Right hindlimb (tissue), 1 donor: ENCODE results near the gene PRKCG.
"Not testable (repeated sequence)": the region's sequence is repeated elsewhere in the genome, so short reads cannot be mapped to it uniquely, and the experiment has no call there.

ENCODE experiments used
- DNase-seq: peaks from one replicate; pipeline ENCODE4 v3.0.0-alpha.2; 2018

The PRKCG gene

GRCh38 chr19:53944933-53945332 lies 62.9 kb downstream of the PRKCG start:
- no peak for DNase-seq

GRCh38 chr19:53945441-53945840 lies 63.4 kb downstream of the PRKCG start:
- DNase-seq = no peak

GRCh38 chr19:53945998-53946397 lies 64.0 kb downstream of the PRKCG start:
- DNase-seq = no peak

- DNase-seq = no peak
Observed at GRCh38 chr19:53947624-53948023, 65.6 kb downstream of the PRKCG start.

GRCh38 chr19:53948611-53949010 lies 66.6 kb downstream of the PRKCG start:
- not testable (repeated sequence) for DNase-seq

- no peak for DNase-seq
Observed at GRCh38 chr19:53951436-53951835, 69.4 kb downstream of the PRKCG start.

GRCh38 chr19:53951947-53952346 lies 70.0 kb downstream of the PRKCG start:
- DNase-seq = no peak

GRCh38 chr19:53953383-53953782 lies 71.4 kb downstream of the PRKCG start:
- no peak for DNase-seq
